NCI-H524 (cell line): ENCODE data around the gene ARHGAP6.
A peak's percentile ranks its signal among the peaks of the same experiment; 100 is the strongest.

Source experiments
- DNase-seq, 2 experiments: peaks; one replicate each; lab custom pipeline; 2025; lab: John Stamatoyannopoulos, UW

Gene ARHGAP6

GRCh38 chrX:11461201-11462001, 204.3 kb downstream of the ARHGAP6 start:
- no peak for DNase-seq

DNA sequence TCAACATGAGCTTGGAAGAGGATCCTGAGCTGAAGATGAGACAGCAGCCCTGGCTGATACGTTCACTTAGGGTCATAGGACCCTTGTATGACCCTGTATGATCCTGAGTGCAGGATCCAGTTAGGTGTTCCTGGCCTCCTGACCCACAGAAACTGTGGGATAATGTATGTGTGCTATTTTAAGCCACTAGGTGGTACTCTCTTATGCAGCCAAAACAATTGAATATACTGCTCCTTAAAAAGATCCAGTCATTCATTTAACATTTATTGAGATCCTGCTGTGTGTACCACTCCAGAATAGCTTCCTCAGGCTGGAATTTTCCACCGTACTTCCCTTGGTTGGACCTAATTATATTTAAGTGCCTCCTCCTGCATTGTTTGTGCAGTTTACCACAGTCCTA, 205.4 kb downstream of the ARHGAP6 start:
- DNase-seq: peak in 1 of 2 experiments; percentile 32

GRCh38 chrX:11458170-11458569, 207.6 kb downstream of the ARHGAP6 start:
- DNase-seq: no peak

- DNase-seq: peak; percentile 18 to 57
Observed at GRCh38 chrX:11451151-11451550, 214.6 kb downstream of the ARHGAP6 start.

- DNase-seq: peak in 1 of 2 experiments; percentile 17
Observed at GRCh38 chrX:11450354-11450753, 215.4 kb downstream of the ARHGAP6 start.

GRCh38 chrX:11449613-11450012, 216.1 kb downstream of the ARHGAP6 start:
- DNase-seq: no peak

DNA sequence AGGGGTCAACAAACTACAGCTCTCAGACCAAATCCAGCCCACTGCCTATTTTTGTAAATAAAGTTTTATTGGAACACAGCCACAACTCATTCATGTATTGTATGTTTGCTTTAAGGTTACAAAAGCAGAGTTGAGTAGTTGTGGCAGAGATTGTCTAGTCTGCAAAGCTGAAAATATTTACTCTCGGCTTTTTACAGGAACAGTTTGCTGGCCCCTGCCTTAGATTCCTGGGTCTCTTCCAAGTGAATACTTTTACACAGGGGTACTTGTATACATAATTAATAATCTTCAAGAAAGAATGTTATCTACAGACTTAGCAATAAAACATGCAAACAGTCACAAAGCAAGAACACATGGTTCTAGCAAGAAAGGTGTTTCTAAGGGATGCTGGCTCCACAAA, 218.3 kb downstream of the ARHGAP6 start:
- DNase-seq: no peak

DNA sequence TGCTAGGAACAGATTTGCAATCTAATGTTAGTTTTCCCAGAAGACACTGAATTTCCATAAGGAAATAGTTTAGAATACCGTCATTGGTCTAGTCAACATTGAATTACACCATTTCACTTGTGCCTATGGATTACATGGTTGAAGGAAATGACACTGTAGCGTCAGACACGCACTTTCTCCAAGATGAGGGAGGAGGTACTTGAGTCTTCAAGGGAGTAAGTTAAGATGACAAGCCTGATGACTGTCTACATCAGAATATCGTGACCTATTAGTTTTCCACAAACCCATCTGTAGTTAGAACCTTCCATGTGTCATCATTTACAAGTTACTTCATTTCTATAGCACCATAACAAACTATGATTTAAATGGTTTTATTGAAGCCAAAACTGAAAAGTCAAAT, 218.8 kb downstream of the ARHGAP6 start:
- DNase-seq: no peak

GRCh38 chrX:11446336-11446735, 219.4 kb downstream of the ARHGAP6 start:
- DNase-seq: no peak

DNA sequence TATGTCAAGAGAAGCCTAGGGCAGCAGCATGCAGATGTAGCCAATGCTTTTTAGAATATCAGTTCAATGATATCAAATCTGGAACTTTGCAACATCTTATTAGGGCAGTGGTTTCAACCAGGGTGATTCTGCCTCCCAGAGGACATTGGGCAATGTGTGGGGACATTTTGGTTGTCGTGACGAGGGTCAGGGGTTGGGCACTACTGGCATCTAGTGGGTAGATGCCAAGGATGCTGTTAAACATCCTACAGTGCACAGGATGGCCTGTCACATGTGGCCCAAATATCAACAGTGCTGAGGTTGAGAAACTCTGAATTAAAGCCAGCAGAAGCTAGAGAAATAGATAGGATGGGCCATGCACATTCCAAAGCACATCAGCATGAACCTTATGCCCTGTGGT, 220.2 kb downstream of the ARHGAP6 start:
- no peak for DNase-seq

GRCh38 chrX:11444052-11444451, 221.7 kb downstream of the ARHGAP6 start:
- no peak for DNase-seq

DNA sequence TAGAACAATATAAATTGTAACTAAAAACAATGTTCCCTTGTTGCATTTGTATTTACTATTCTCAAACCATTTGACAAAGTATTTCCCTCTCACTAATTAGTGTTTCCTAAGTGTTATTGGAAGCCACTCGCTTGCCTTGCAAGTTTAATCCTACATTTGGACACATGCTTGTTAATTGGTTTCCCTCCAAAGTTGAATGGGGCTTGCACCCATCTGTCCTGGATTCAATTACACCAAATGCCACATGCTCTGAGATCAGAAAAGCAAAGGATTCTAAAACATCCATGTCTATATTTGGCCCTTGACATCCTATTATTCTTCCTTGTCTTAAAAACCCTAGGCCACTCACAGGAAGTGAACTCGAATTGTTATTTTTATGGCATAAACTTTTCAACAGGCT, 225.9 kb downstream of the ARHGAP6 start:
- peak; percentile 75 to 95 for DNase-seq

DNA sequence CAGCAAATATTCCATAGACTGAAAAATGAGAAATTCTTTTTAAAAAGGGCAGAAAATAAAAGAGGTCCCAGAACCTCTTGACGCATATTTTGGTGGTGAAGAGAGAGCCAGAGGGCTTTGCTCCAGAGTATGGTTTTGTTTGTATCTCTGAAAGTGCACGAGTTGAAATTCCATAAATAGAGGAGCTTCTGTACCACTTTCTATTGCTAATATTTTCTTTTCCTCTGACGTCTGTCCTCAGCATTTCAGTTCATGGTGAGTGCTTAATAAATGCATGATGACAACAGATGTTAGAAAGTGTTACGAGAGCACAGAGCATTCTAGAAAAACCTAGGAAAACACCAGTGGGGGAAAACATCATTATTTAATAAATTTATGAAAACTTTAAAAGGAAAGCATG, 227.0 kb downstream of the ARHGAP6 start:
- DNase-seq: no peak

DNA sequence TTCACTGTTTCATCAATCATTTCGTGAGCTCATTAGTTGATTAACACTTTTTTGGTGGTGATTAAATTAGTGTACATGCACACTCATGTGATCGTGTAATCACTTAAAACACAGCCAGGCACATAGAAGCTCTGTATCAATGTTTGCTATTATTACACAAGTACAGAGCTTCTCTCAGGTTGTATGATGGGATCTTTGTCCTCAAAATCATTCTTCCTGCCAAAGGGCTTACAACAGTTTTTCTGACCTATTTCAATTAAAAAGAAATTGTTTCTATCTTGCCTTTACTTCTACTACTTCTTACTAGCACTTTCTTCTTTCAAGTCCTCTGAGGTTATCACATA, 227.4 kb downstream of the ARHGAP6 start:
- DNase-seq: no peak

GRCh38 chrX:11437642-11438379, 227.9 kb downstream of the ARHGAP6 start:
- no peak for DNase-seq

DNA sequence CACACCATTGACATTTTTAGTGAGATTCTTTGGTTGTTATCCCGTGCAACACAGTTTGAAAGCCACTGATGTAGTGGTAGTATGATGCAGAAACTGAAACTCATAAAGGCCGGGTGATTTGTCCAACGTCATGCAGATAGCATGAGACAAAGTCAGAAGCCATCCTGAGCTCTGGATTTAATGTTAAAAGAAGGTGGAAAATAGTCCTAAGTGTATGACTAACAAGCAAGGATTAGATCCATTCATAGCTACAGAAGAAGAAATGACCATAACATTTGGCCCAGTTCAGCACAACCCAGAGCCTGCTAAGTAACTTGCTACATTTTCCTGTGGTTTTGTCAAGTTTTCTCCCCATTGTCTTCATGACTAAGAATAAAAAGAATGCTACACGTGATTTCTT, 230.2 kb downstream of the ARHGAP6 start:
- no peak for DNase-seq

GRCh38 chrX:11434607-11435006, 231.1 kb downstream of the ARHGAP6 start:
- no peak for DNase-seq

DNA sequence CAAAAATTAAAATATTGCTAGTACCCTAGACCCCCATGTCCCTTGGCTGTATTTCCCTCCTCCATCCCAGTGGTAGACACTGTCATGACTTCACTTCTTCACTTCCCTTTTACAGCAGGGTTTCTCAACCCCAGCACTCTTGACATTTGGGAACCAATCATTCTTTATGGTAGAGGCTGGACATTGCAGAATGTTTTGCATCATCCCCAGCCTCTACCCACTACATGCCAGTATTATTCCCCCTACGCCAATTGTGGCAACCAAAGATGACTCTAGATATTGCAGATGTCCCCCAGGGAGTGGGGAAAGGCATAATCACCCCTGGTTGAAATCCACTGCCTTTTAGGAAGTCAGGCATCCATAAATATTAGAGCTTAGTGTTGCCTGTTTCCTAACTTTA, 233.9 kb downstream of the ARHGAP6 start:
- no peak for DNase-seq

DNA sequence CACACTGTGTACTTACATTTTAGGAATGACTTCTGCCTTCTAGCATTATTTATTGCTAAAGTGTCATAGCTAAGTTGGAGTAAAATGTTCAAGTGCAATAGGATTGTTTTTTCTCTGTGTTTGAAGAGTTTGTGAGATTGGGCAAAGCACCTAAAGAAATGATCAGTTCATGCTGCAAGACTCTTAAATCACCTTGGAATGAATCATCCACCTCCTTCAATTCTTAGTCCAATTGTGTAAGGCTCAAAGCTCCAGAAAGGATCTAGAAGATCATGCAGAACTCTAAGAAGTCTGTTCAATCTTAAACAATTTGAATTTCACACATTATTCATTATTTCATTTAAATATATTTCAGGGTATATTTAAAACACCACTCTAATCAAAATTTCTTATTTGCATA, 235.4 kb downstream of the ARHGAP6 start:
- DNase-seq: no peak

GRCh38 chrX:11429538-11430085, 236.1 kb downstream of the ARHGAP6 start:
- peak; percentile 17 to 78 for DNase-seq

GRCh38 chrX:11427453-11428071, 238.2 kb downstream of the ARHGAP6 start:
- DNase-seq: peak in 1 of 2 experiments; percentile 45

- no peak for DNase-seq
Observed at GRCh38 chrX:11426712-11427452, 238.8 kb downstream of the ARHGAP6 start.
